Fibroblast of lung (primary cell): Measurements from ENCODE around the gene ZNF134.

Experiments
- EZH2 ChIP-seq: IDR thresholded peaks from 2 replicates; pipeline ENCODE4 v1.5.1; 2012; ENCODE audit warnings: low read length, control low read depth, mild to moderate bottlenecking; ENCODE audit errors: missing control alignments
- TF ChIP-seq, protein P1 (sequence below), 2 donors: IDR thresholded peaks in 1 of 2; conservative IDR thresholded peaks in 1 of 2; 1 replicate in 1 of 2; 2 replicates in 1 of 2; pipeline ENCODE4 v1.5.1; 2011 to 2012; ENCODE audit warnings: low read length in 2 of 2, control low read depth in 1 of 2, inconsistent platforms in 1 of 2, low read depth in 1 of 2, mild to moderate bottlenecking in 1 of 2

DNA sequence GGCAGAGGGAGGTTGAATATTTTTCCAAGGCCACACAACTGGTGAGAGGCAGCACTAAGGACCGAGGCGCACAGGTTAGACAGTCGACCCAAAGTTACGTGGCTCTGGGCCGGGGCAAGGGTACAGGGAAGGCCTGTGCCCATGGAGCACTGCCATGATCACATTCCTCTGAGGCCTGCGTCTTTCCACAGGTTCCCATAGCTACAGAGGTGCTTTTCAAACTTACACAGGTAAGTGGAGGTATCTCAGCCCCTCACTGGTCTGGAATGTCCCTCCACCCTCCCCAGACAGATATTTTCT lies 19.7 kb downstream of the ZNF134 start:
- TF ChIP-seq, protein P1, sequence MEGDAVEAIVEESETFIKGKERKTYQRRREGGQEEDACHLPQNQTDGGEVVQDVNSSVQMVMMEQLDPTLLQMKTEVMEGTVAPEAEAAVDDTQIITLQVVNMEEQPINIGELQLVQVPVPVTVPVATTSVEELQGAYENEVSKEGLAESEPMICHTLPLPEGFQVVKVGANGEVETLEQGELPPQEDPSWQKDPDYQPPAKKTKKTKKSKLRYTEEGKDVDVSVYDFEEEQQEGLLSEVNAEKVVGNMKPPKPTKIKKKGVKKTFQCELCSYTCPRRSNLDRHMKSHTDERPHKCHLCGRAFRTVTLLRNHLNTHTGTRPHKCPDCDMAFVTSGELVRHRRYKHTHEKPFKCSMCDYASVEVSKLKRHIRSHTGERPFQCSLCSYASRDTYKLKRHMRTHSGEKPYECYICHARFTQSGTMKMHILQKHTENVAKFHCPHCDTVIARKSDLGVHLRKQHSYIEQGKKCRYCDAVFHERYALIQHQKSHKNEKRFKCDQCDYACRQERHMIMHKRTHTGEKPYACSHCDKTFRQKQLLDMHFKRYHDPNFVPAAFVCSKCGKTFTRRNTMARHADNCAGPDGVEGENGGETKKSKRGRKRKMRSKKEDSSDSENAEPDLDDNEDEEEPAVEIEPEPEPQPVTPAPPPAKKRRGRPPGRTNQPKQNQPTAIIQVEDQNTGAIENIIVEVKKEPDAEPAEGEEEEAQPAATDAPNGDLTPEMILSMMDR (conservative IDR thresholded peaks at IDR 0.05 in 1 of 2, IDR thresholded peaks at IDR 0.05 in 1 of 2; ENCODE audit: low read depth in 1 of 2, low read length in 2 of 2) = no peak
- TF ChIP-seq EZH2 = no peak
